Measurements from ENCODE around the gene CYP4V2. TPM values are rescaled to one million over a fixed set of nuclear protein-coding genes. Genes with fewer than 3 reads are reported as not detected.

CYP4V2 gene
- total RNA-seq, 1 donor from 2014 or later, result 9.1 TPM

DNA sequence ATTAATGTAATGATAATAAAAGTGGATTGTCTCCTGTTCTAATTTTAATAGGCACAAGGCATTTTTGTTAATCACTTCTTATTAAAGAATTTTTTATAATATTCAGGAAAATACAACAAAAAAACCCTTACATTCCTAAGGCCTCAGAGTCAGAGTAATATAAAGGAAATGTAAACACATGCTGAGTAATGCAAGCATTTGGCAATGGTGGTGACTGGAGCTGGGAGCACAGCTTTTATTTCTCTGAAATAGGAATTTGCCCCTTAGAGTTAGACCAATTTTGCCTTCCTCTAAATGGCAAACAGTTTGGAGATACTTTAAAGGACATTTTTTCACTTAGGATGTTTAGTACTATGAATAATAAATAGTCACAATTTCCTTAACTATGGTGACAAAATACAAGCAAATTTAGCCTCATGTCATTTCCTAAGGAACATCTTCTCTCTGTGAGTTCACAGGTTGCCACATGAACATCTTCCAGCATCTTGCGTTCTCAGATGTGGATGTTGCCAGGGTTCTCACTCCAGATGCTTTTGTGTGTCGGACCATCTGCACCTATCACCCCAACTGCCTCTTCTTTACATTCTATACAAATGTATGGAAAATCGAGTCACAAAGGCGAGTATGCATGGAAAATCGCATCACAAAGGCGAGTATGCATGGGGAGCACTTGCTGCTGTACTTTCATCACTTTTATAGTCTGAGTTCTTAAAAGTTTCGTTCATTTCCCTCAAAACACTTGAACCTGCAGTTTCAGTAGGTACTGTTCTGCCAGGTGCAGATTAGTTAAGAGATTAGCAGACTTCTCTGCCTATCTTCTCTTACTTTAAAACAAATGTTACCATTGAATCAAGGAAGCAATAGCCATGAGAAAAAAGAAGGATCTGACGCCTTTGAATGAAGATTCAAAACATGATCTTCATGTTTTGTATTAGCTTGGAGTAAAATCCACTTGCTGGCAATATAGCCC, 58.7 kb downstream of the CYP4V2 start:
- no peaks in the 10 kb centered on the region for H3K36me3 Mint-ChIP-seq (ENCODE audit: low read depth, unreplicated experiment)
- no peaks in the 10 kb centered on the region for H3K79me2 ChIP-seq (ENCODE audit: insufficient read depth, low read length)
- no peak for FAIRE-seq
- H3K4me3 Mint-ChIP-seq (ENCODE audit: unreplicated experiment), result no peak overlapping the region
- peak; percentile 12 for DNase-seq (ENCODE audit: low read depth)
- TF ChIP-seq, protein P1, sequence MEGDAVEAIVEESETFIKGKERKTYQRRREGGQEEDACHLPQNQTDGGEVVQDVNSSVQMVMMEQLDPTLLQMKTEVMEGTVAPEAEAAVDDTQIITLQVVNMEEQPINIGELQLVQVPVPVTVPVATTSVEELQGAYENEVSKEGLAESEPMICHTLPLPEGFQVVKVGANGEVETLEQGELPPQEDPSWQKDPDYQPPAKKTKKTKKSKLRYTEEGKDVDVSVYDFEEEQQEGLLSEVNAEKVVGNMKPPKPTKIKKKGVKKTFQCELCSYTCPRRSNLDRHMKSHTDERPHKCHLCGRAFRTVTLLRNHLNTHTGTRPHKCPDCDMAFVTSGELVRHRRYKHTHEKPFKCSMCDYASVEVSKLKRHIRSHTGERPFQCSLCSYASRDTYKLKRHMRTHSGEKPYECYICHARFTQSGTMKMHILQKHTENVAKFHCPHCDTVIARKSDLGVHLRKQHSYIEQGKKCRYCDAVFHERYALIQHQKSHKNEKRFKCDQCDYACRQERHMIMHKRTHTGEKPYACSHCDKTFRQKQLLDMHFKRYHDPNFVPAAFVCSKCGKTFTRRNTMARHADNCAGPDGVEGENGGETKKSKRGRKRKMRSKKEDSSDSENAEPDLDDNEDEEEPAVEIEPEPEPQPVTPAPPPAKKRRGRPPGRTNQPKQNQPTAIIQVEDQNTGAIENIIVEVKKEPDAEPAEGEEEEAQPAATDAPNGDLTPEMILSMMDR (IDR thresholded peaks at IDR 0.05; ENCODE audit: insufficient read depth, low read depth, low read length), result no peak
- no peak for TF ChIP-seq EZH2 (IDR thresholded peaks at IDR 0.05; ENCODE audit: insufficient read depth, low read length)
- H3K4me1 ChIP-seq (ENCODE audit: insufficient read depth, low read length), result no peaks in the 10 kb centered on the region
- H3K9me3 Mint-ChIP-seq (ENCODE audit: unreplicated experiment), result peaks cover 12% of the 10 kb centered on the region
- H3K27ac Mint-ChIP-seq (ENCODE audit: unreplicated experiment), result no peak overlapping the region
- no peaks in the 10 kb centered on the region for H4K20me1 ChIP-seq (ENCODE audit: insufficient read depth, low read length)
- no peak overlapping the region for H3K27ac ChIP-seq (ENCODE audit: low read depth, low read length)
- H3K4me2 ChIP-seq (ENCODE audit: low read length), result no peak overlapping the region
- H3K9me3 ChIP-seq (ENCODE audit: insufficient read depth, low read depth, low read length), result no peaks in the 10 kb centered on the region
- no peaks in the 10 kb centered on the region for H3K4me1 Mint-ChIP-seq (ENCODE audit: low read depth, unreplicated experiment)
- H3K36me3 ChIP-seq (ENCODE audit: insufficient read depth, low read length), result no peaks in the 10 kb centered on the region
- H3K9ac ChIP-seq (ENCODE audit: low read length), result no peak overlapping the region
- no peaks in the 10 kb centered on the region for H3K27me3 Mint-ChIP-seq (ENCODE audit: low read depth, unreplicated experiment)
- no peak overlapping the region for H2AFZ ChIP-seq (ENCODE audit: low read depth, low read length)
- no peak overlapping the region for H3K4me3 ChIP-seq (ENCODE audit: insufficient read depth, low read depth, low read length)
- no peaks in the 10 kb centered on the region for H3K27me3 ChIP-seq (ENCODE audit: insufficient read depth, low read length)

DNA sequence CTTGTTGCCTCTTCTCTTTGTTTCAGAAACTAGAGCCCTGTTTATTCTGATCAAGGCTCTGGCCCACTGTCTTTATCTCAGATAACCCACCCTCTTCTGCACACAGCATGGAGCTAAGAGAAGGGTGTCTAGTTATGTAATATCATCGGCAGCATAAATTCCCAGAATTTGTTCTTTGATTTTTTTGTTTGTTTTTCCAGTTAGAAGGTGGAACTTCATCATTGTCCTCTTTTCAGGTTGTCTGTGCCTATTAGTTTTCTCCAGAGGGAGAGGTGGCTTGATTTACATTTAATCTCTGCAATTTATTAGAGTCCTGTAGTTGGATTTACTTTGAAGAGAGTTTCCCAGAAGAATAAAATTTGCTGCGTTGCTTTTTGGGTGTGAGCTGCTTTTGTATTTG, 59.4 kb downstream of the CYP4V2 start:
- no peak overlapping the region for H3K4me2 ChIP-seq (ENCODE audit: low read length)
- Mint-ChIP-seq H3K4me1 (ENCODE audit: low read depth, unreplicated experiment) (no peaks in the 10 kb centered on the region), H3K36me3 (ENCODE audit: low read depth, unreplicated experiment) (no peaks in the 10 kb centered on the region), H3K4me3 (ENCODE audit: unreplicated experiment) (no peak overlapping the region), H3K27me3 (ENCODE audit: low read depth, unreplicated experiment) (no peaks in the 10 kb centered on the region), H3K27ac (ENCODE audit: unreplicated experiment) (no peak overlapping the region), H3K9me3 (ENCODE audit: unreplicated experiment) (peaks cover 8% of the 10 kb centered on the region)
- no peaks in the 10 kb centered on the region for H3K79me2 ChIP-seq (ENCODE audit: insufficient read depth, low read length)
- H3K4me3 ChIP-seq (ENCODE audit: insufficient read depth, low read depth, low read length), result no peak overlapping the region
- no peaks in the 10 kb centered on the region for H3K36me3 ChIP-seq (ENCODE audit: insufficient read depth, low read length)
- H3K9ac ChIP-seq (ENCODE audit: low read length), result no peak overlapping the region
- FAIRE-seq (no peak), DNase-seq (ENCODE audit: low read depth) (no peak)
- H3K9me3 ChIP-seq (ENCODE audit: insufficient read depth, low read depth, low read length), result no peaks in the 10 kb centered on the region
- H3K27me3 ChIP-seq (ENCODE audit: insufficient read depth, low read length), result no peaks in the 10 kb centered on the region
- no peak overlapping the region for H3K27ac ChIP-seq (ENCODE audit: low read depth, low read length)
- no peak overlapping the region for H2AFZ ChIP-seq (ENCODE audit: low read depth, low read length)
- TF ChIP-seq EZH2 (IDR thresholded peaks at IDR 0.05; ENCODE audit: insufficient read depth, low read length), result no peak
- TF ChIP-seq, protein P1 (IDR thresholded peaks at IDR 0.05; ENCODE audit: insufficient read depth, low read depth, low read length), result no peak
- H4K20me1 ChIP-seq (ENCODE audit: insufficient read depth, low read length), result no peaks in the 10 kb centered on the region
- no peaks in the 10 kb centered on the region for H3K4me1 ChIP-seq (ENCODE audit: insufficient read depth, low read length)

DNA sequence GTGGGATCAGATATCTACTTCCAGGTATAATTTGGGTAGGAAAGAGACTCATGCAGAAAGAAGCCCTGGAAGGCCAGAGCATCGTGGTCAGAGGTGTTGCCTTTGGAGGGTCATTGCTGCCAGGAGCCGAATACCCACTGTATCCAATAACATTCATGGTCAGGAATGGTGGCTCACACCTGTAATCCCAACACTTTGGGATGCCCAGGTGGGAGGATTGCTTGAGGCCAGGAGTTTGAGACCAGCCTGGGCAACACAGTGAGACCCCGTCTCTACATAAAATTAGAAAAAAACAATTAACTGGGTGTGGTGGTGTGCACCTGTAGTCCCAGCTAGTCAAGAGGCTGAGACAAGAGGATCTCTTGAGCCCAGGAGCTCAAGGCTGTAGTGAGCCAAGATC, 63.8 kb downstream of the CYP4V2 start:
- no peaks in the 10 kb centered on the region for H3K27me3 ChIP-seq (ENCODE audit: insufficient read depth, low read length)
- no peak overlapping the region for H3K4me3 ChIP-seq (ENCODE audit: insufficient read depth, low read depth, low read length)
- no peak for FAIRE-seq
- Mint-ChIP-seq H3K4me1 (ENCODE audit: low read depth, unreplicated experiment) (no peaks in the 10 kb centered on the region), H3K27ac (ENCODE audit: unreplicated experiment) (no peak overlapping the region), H3K36me3 (ENCODE audit: low read depth, unreplicated experiment) (peaks cover 2% of the 10 kb centered on the region), H3K27me3 (ENCODE audit: low read depth, unreplicated experiment) (no peaks in the 10 kb centered on the region), H3K9me3 (ENCODE audit: unreplicated experiment) (no peaks in the 10 kb centered on the region), H3K4me3 (ENCODE audit: unreplicated experiment) (no peak overlapping the region)
- TF ChIP-seq EZH2 (IDR thresholded peaks at IDR 0.05; ENCODE audit: insufficient read depth, low read length), result no peak
- TF ChIP-seq, protein P1 (IDR thresholded peaks at IDR 0.05; ENCODE audit: insufficient read depth, low read depth, low read length), result no peak
- no peak overlapping the region for H2AFZ ChIP-seq (ENCODE audit: low read depth, low read length)
- no peak overlapping the region for H3K4me2 ChIP-seq (ENCODE audit: low read length)
- no peak overlapping the region for H3K9ac ChIP-seq (ENCODE audit: low read length)
- no peak for DNase-seq (ENCODE audit: low read depth)
- no peaks in the 10 kb centered on the region for H3K4me1 ChIP-seq (ENCODE audit: insufficient read depth, low read length)
- H3K9me3 ChIP-seq (ENCODE audit: insufficient read depth, low read depth, low read length), result no peaks in the 10 kb centered on the region
- H3K27ac ChIP-seq (ENCODE audit: low read depth, low read length), result no peak overlapping the region
- H4K20me1 ChIP-seq (ENCODE audit: insufficient read depth, low read length), result no peaks in the 10 kb centered on the region
- H3K79me2 ChIP-seq (ENCODE audit: insufficient read depth, low read length), result no peaks in the 10 kb centered on the region
- no peaks in the 10 kb centered on the region for H3K36me3 ChIP-seq (ENCODE audit: insufficient read depth, low read length)
